Stimulated activated CD4-positive, alpha-beta T cell treated with anti-CD3 and anti-CD28 coated beads, Interleukin-2, amount 100 ng/mL, for 4 hours (primary cell): Measurements from ENCODE around the gene TMEM80.
"Not testable (repeated sequence)": the region's sequence is repeated elsewhere in the genome, so short reads cannot be mapped to it uniquely, and the experiment has no call there.

Experiments used
- DNase-seq: peaks from one replicate; pipeline ENCODE4 v3.0.0-alpha.2; 2020; ENCODE audit warnings: low read depth

TMEM80 gene

DNA sequence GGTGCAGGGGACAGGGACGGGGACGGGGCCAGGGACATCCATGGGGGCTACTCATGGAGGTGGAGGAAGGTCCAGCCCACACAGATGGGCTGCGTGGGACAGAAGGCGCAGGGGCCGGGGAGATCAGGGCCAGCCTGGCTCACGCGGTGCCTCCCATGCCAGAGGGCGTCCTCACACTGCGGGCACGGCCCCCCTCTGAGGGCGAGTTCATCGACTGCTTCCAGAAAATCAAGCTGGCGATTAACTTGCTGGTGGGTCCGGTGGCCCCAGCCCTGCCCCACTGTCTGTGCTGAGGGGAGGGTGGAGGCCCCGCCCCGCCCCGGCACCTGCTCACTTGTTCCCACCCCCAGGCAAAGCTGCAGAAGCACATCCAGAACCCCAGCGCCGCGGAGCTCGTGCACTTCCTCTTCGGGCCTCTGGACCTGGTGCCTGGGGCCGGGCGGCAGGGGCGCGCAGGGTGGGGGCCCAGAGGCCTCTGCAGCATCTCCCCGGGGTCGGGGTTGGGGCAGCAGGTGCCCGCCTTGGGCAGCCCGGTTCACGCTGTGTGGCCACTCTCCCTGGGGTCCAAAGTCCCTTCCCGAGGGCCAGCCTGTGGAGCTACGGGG lies 26.2 kb downstream of the TMEM80 start:
- peak; percentile 33 for DNase-seq

DNA sequence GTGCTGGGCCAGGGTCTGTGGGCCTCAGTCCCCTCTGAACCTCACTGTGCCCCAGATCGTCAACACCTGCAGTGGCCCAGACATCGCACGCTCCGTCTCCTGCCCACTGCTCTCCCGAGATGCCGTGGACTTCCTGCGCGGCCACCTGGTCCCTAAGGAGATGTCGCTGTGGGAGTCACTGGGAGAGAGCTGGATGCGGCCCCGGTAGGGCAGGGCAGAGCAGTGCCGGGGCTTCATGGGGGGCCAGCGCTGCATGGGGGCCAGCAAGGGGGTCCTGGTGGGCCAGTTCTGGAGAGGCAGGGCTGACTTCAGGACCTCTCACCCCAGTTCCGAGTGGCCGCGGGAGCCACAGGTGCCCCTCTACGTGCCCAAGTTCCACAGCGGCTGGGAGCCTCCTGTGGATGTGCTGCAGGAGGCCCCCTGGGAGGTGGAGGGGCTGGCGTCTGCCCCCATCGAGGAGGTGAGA lies 26.8 kb downstream of the TMEM80 start:
- no peak for DNase-seq

DNA sequence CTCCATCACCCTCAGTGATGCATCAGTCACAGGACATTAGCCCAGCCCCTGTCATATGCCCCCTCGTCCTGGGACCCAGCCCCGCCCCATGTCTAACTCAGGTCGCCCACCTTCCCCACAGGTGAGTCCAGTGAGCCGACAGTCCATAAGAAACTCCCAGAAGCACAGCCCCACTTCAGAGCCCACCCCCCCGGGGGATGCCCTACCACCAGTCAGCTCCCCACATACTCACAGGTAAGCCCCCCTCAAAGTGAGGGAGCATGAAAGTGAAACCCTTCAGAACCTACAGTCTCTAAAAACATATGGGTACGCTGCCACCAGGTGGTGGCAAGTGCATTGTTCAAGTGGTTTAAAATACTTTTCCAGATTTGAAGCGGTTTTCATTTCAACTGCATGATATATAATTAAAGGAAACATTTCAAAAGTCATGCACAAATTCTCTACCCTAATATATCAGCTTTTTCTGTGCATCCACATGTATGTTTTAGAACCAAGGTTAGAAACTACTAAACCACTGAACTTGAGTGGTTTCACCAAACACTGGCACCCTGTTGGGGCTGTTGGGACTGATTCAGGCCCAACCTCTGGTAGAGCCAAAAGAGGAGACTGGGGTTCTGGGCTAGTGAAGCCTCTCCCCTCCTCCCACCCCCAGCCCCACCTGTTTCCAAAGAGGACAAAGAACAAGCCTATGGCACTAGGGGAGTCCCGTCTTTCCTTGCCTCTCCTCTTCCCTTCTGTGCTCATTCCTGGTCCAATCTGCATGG lies 27.7 kb downstream of the TMEM80 start:
- DNase-seq = peak; percentile 44

DNA sequence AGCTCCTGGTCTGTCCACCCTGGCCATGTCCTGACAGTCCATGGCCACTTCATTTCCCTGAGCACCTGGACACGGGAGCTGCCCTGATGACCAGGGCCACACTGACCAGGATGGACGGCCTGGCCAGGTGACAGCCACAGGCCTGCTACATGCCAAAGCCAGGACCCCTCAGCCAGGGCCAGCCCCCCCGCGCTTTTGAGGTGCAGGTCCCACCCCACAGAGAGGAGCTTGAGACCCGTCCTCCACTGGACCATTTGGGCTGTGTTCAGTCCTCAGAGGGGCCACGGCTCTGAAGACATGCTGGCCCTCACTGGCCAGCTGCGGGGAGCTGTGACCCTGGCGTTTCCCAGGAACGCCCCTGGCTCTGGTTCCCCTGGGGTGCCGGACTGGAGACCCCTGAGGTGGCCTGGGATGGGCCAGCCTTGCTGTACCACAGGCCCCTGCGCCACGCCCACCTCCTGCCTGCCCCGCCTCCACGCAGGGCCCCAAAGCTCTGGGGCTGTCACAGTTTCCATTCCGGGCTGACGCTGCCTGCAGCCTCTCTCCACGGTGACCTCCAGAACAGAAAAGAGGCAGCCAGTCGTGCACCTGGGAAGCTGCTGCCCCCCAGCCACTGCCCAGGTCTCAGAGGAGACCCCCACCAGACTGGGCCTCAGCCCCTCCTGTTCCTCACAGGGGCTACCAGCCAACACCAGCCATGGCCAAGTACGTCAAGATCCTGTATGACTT lies 28.6 kb downstream of the TMEM80 start:
- no peak for DNase-seq

DNA sequence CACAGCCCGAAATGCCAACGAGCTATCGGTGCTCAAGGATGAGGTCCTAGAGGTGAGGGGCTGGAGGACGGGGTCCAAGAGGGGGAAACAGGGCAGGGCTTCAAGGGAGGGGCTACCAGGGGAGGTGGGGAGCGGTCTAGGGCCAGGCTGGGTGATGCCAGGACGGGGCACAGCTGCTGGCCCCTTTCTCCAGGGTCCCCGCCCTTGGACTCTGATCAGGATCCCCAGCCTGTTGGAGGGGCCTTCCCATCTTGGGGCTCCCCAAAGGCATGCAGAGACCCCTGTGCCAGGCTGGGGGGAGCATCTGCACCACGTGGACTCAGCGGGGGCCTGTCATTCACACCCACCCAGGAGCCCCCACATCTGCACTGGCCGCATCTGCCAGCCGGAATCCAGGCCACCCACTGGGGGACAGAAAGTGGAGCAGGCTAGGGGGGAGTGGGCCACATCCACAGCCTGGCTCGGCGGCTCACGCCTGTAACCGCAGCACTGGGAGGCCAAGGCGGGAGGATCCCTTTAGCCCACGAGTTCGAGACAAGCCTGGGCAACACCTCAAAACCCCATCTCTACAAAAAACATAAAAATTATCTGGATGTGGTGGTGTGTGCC lies 29.3 kb downstream of the TMEM80 start:
- no peak for DNase-seq

DNA sequence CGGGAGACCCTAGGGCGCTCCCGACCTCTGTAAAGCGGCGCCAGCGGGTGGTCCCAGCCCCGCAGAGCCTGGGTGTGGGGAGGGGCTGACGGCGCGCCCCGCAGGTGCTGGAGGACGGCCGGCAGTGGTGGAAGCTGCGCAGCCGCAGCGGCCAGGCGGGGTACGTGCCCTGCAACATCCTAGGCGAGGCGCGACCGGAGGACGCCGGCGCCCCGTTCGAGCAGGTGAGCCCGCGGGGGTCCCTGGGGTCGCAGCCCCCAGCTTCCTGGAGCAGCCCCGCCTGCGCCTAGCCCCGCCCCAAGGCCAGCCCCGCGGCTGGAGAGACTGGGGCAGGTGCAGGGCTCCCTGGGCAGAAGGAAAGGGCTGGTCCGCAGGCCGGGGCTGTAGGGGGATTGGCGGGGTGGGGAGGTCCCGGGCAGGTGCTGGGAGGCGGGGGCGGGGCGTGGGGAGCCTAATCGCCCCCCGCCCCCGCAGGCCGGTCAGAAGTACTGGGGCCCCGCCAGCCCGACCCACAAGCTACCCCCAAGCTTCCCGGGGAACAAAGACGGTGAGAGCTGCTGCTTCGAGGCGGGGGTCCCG lies 30.1 kb downstream of the TMEM80 start:
- DNase-seq = no peak

DNA sequence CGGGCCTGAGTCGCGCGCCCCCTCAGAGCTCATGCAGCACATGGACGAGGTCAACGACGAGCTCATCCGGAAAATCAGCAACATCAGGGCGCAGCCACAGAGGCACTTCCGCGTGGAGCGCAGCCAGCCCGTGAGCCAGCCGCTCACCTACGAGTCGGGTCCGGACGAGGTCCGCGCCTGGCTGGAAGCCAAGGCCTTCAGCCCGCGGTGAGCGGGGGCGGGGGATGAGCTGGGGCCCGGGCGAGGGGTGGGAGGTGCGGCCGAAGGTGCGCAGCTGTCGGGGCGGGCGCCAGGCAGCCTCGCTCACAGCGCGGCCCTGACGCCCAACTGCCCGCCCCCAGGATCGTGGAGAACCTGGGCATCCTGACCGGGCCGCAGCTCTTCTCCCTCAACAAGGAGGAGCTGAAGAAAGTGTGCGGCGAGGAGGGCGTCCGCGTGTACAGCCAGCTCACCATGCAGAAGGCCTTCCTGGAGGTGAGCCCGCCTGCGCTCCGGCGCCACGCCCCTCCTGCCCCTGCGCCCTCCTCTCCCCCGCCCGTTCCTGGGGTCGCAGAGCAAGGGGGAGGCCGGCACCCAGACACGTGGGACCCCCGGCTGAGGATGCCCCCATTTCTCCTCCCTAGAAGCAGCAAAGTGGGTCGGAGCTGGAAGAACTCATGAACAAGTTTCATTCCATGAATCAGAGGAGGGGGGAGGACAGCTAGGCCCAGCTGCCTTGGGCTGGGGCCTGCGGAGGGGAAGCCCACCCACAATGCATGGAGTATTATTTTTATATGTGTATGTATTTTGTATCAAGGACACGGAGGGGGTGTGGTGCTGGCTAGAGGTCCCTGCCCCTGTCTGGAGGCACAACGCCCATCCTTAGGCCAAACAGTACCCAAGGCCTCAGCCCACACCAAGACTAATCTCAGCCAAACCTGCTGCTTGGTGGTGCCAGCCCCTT lies 30.9 kb downstream of the TMEM80 start:
- DNase-seq = peak; percentile 34

DNA sequence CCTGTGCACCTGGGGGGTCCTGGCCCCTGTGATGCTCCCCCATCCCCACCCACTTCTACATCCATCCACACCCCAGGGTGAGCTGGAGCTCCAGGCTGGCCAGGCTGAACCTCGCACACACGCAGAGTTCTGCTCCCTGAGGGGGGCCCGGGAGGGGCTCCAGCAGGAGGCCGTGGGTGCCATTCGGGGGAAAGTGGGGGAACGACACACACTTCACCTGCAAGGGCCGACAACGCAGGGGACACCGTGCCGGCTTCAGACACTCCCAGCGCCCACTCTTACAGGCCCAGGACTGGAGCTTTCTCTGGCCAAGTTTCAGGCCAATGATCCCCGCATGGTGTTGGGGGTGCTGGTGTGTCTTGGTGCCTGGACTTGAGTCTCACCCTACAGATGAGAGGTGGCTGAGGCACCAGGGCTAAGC lies 31.7 kb downstream of the TMEM80 start:
- DNase-seq = no peak

DNA sequence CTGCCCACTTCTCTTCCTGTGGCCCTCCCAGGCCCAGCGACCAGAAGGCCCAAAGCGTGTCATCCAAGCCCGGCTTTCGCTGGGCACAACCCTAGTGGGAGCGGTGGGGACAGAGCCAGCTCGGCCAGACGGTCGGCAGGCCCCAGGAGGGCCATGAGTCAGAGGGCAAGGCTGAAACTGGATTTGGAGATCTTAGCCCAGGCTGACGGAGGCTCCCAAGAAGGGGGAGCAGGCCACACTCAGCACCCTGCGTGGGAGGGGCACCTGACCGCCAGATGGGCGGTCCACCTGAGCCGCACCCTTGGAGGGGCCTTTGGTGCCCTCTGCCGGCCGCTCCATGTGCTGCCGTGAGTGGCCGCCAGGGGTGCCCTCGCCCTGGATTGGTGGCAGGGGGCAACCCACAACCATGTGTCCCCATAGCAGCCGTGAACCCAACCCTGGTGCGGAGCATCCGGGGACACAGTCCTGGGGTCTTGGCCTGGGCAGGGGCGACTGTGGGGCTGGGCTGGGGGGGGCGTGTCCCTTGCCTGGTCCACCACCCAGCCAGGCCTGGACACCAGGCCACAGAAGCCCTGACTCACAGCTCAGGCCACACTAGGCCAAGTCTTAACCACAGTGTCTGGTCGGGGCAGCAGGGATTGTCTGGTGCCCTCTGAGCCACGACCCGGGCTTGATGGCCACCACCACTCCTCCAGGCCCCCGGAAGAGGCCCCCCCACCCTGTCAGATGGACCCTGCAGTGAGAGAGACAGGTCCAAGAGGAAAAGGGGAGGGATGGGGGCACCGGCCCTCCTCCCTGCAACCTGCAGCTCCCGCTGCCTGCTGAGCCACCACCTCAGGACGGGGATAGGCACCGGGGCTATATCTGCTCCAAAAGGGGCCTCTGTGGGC lies 32.5 kb downstream of the TMEM80 start:
- DNase-seq = peak; percentile 66

DNA sequence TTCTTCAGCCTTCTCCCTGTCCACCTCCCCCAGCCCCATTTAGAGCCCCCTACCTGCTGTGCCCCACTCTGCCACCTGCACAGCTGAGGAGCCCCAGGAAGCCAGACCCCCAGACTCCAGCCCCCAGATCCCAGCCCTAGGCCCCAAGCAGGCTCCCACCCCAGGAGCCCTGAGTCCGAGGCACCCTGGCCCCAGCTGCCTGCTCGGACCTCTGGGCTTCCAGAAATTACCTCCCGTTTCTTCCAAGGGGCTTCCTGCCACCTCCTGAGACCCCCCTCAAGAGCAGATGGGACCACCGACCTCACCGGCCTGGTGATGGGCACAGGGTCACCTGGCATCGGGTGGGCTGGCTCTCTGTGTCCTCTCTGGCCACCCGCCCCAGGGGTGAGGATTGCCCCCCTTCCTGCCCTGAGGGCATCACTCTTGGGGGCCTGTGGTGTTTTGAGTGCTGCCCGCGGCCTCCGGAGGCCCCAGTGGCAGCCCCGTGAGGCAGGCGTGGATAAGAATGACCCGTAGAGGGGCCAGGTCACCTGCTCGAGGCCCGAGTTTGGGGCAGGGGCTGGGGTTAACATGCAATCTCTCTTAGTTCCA lies 33.4 kb downstream of the TMEM80 start:
- DNase-seq = no peak

DNA sequence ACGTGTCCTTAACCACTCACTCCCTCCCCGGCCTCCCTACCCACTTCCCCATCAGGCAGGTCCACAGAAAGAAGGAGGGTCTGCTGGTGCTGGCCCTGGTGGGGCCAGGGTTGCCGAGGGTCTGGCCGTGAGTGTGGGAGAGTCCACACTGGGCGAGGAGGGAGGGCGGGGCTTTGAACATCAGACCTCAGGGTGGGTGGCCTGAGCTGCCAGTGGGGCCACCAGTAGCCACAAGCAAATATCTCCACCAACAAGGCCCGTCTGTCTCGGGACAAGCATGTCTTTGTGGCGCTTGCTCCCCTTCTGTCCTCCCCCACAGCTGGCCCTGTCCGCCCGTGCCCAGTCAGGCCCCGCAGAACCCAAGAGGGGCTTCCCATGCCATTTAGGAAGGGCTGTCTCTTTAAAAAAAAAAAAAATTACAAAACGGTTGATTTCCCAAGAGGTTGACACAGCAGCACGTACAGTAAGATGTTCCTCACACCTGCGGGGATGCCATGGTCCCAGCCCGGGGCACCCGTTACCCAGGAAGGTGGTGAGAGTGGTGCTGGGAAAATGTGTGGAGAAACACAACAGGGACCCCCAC lies 34.0 kb downstream of the TMEM80 start:
- no peak for DNase-seq

DNA sequence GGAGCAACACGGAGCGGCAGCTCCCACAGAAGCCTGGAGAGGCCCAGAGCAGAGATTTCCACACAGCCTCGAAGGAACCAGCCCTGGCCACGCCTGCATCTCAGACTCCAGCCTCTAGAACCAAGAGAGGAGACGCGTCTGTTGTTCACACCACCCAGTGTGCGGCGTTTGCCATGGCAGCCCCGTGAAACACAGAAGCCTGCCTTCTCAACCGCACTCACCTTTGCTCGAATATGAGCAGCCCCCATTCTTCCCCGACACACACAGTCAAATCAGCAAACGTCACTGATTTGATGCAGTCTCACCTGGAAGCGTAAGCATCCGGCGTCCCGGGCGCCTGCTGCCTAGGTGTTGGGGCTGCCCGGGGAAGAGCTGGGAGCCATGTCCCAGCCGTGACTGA lies 37.5 kb downstream of the TMEM80 start:
- DNase-seq = no peak

DNA sequence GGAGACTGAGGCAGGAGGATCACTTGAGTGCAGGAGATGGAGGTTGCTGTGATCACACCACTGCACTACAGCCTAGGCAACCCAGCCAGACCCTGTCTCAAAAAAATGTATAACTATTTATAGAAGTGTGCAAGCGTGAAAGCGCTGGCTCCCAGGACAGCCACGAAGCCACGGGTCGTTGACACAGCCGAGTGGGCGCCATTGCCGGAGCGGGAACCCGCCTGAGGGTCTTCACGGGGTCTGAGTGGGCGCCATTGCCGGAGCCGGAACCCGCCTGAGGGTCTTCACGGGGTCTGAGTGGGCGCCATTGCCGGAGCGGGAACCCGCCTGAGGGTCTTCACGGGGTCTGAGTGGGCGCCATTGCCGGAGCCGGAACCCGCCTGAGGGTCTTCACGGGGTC lies 38.9 kb downstream of the TMEM80 start:
- not testable (repeated sequence) for DNase-seq

DNA sequence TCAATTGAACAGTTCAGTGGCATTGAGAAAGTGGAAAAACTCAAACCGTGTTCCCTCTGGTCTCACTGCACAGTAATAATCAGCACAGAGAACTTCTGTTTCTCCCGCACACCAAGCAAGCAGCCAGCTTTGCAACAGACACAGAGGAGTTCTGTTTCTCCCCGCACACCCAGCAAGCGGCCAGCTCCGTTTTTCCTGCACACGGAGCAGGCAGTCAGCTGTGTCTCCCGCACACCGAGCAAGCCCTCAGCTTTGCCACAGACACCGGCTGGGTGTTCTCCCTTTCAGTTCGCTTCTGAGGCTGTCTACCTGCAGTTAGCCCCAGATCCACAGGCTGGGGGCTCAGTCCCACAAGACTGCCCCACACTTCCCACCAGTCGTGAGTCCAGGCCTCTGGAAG lies 41.8 kb downstream of the TMEM80 start:
- DNase-seq = no peak

DNA sequence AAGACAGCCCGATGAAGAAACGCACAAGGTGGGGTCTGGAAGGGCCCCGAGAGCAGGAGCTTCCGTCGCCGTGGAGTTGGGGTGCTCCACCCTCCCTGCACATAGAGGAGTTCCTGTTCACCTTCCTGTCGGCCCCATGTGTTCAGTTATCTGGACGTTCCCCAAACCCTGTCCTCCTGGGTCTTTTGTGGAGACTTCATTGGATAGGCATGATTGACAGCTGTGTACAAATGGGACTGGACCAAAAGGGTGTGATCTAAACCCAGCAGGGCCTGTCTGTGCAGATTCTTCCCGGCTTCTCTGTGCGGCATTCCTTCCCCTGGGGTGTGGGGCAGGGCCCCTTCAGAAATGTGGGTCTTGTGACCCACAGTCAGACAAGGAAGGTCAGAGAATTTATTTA lies 42.3 kb downstream of the TMEM80 start:
- not testable (repeated sequence) for DNase-seq

DNA sequence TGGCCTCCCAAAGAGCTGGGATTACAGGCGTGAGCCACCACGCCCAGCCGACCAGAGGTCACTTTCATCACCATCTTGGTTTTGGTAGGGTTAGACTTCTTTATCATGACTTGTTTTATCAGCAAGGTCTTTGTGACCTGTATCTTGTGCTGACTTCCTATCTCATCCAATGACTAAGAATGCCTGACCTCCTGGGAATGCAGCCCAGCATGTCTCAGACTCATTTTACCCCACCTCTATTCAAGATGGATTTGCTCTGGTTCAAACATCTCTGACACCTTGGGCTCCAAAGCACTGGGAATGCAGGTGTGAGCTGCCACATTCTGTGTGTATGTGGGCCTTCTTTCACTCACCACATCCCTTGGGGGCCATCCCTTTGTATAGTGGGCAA lies 46.5 kb downstream of the TMEM80 start:
- DNase-seq = no peak

DNA sequence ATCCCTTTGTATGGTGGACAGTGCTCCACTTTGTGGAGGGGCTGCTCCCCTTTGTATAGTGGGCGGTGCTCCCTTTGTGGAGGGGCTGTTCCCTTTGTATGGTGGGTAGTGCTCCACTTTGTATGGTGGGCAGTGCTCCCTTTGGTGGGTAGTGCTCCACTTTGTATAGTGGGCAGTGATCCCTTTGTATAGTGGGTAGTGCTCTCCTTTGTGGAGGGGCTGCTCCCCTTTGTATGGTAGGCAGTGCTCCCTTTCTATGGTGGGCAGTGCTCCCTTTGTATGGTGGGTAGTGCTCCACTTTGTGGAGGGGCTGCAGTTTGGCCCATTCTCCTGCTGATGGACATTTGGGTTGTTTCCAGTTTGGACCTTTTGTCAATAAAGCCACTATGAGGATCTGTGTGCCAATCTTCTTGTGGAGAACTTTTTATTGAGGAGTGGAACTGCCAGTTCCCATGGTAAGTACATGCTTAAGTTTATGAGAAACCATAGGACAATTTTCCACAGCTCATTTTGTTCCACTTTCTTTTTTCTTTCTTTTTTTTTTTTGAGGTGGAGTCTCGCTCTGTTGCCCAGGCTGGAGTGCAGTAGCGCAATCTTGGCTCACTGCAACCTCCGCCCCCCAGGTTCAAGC lies 47.1 kb downstream of the TMEM80 start:
- DNase-seq = no peak

DNA sequence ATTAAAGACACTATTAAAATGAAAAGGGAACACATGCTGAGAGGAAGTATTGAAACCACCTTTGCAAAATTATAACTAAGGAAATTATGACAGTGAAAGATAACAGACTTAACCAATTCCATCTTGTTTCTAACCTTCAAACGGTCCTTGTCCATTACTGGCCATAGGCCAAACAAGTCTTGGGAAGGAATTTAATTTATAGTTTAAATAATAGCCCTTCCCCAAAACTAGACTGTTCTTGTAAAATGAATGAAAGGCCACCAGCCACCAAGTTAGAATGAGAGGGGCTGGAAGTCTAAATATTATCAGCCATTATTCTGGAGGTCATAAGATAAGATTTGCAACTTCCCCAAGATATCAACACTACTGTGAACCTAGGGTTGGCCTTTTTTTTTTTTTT lies 49.8 kb downstream of the TMEM80 start:
- DNase-seq = no peak
